IMR-90 (cell line): ENCODE data around the gene ADD3.

Experiments used
- BHLHE40 ChIP-seq: fragments of 150-350 bp; IDR thresholded peaks from 2 replicates; pipeline ENCODE4 v1.6.1; 2016; ENCODE audit warnings: mild to moderate bottlenecking, low read depth, low read length
- CHD1 ChIP-seq: IDR thresholded peaks from 2 replicates; pipeline ENCODE4 v1.6.1; 2012; ENCODE audit warnings: low read depth, low read length, improper control_type of control experiment
- CTCF ChIP-seq: conservative IDR thresholded peaks from 2 replicates; pipeline ENCODE4 v1.5.1; 2012; ENCODE audit warnings: mild to moderate bottlenecking, low read depth, low read length, improper control_type of control experiment
- POLR2A ChIP-seq: IDR thresholded peaks from 2 replicates; pipeline ENCODE4 v1.6.1; 2012; ENCODE audit warnings: mild to moderate bottlenecking, low read depth, low read length
- RAD21 ChIP-seq: IDR thresholded peaks from 2 replicates; pipeline ENCODE4 v1.6.1; 2012; ENCODE audit warnings: low read length, improper control_type of control experiment
- SMC3 ChIP-seq: fragments of 150-350 bp; IDR thresholded peaks from 2 replicates; pipeline ENCODE4 v1.6.1; 2016; ENCODE audit warnings: low read depth, mild to moderate bottlenecking, antibody characterized with exemption, low read length, moderate library complexity
- TF ChIP-seq, protein P1 (sequence below): fragments of 150-350 bp; IDR thresholded peaks from 2 replicates; pipeline ENCODE4 v1.6.1; 2017; ENCODE audit warnings: mild to moderate bottlenecking, antibody characterized with exemption, low read length, low read depth

DNA sequence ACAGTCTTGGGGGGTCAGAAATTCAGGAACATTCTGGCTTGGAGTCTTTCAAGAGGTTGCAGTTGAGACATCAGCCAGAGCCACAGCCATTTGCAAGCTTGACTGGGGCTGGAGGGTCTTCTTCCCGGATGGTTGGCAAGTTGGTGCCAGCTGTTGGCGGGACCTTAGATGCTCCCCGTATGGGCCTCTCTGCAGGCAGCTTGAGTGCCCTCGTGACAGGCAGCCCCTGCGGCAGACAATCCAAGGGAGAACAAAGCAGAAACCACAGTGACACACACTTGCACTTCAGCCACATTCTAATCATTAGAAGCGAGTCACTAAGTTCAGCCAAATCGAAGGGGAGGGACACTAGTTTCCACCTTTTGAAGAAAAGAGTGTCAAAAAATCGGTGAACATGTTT lies 140.2 kb downstream of the ADD3 start:
- TF ChIP-seq CTCF (no peak), POLR2A (no peak), CHD1 (no peak), RAD21 (no peak), BHLHE40 (no peak), SMC3 (no peak)
- TF ChIP-seq, protein P1, sequence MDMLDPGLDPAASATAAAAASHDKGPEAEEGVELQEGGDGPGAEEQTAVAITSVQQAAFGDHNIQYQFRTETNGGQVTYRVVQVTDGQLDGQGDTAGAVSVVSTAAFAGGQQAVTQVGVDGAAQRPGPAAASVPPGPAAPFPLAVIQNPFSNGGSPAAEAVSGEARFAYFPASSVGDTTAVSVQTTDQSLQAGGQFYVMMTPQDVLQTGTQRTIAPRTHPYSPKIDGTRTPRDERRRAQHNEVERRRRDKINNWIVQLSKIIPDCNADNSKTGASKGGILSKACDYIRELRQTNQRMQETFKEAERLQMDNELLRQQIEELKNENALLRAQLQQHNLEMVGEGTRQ = no peak
